GM12878 (cell line): Measurements from ENCODE around the gene NCAM1.

Source experiments
- EZH2 ChIP-seq: IDR thresholded peaks from 2 replicates; pipeline ENCODE4 v1.6.1; 2012; ENCODE audit warnings: low read depth, mild to moderate bottlenecking, control low read depth, inconsistent platforms, low read length, borderline replicate concordance; ENCODE audit not compliant: control insufficient read depth
- JUNB ChIP-seq: IDR thresholded peaks from 2 replicates; pipeline ENCODE4 v1.6.1; 2016; ENCODE audit warnings: antibody characterized with exemption, mild to moderate bottlenecking
- JUND ChIP-seq: IDR thresholded peaks from 2 replicates; pipeline ENCODE4 v1.6.1; 2012; ENCODE audit warnings: low read depth, mild to moderate bottlenecking, low read length, improper control_type of control experiment, moderate library complexity
- RAD51 ChIP-seq: fragments of 450-650 bp; IDR thresholded peaks from 2 replicates; pipeline ENCODE4 v1.6.1; 2016; ENCODE audit warnings: moderate library complexity, mild to moderate bottlenecking, inconsistent platforms
- RFX5 ChIP-seq: IDR thresholded peaks from 2 replicates; pipeline ENCODE4 v1.6.1; 2011; ENCODE audit warnings: low read depth, low read length, improper control_type of control experiment

GRCh38 chr11:113043698-113044097 lies 82.5 kb downstream of the NCAM1 start:
- no peak for TF ChIP-seq JUND
- no peak for TF ChIP-seq JUNB
- no peak for TF ChIP-seq RAD51
- no peak for TF ChIP-seq RFX5
- no peak for TF ChIP-seq EZH2
